Fibroblast of villous mesenchyme (primary cell): ENCODE data around the gene FTCDNL1. TPM values are rescaled to one million over a fixed set of nuclear protein-coding genes. Genes with fewer than 3 reads are reported as not detected.

Source experiments
- DNase-seq: peaks from one replicate; pipeline ENCODE4 v3.0.0-alpha.2; 2010; ENCODE audit warnings: low read depth
- H3K4me3 ChIP-seq: 2 replicates; pipeline ENCODE4 v1.5.1; 2011; ENCODE audit warnings: low read depth, mild to moderate bottlenecking, low read length
- CTCF ChIP-seq: IDR thresholded peaks from 2 replicates; pipeline ENCODE4 v1.5.1; 2012; ENCODE audit warnings: low read depth, mild to moderate bottlenecking, low read length; ENCODE audit not compliant: insufficient read depth
- total RNA-seq: library from RNA; depleted of rRNA; stranded (reverse); fragments of >200 nt; gene quantifications from 2 replicates; pipeline ENCODE4 v1.2.3, GENCODE V29; 2012

Gene FTCDNL1
- total RNA-seq, 1 donor: 0.43 TPM

- no peak for TF ChIP-seq CTCF
- H3K4me3 ChIP-seq: no peak overlapping the region
These were observed 38.5 kb downstream of the FTCDNL1 start for GRCh38 chr2:199812493-199812892.

DNA sequence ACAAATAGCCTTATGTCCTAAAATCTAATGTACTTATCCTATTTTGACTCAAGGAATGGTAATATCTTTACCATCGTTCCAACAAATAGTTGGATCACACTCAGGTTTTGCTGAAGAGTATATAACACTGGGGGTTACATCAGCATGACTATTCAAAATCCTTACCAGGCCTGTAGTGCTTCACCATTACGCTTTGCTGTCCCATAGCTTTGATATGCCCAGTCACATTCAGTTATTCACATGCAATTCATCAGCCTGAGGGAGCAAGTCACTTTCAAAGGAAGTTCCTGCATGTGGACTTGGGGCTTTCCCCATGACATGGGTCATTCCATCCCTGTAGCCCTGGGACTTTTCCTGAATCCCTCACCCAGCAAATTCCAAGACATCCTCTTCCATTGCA is 39.6 kb downstream of the FTCDNL1 start:
- DNase-seq: no peak
- no peak overlapping the region for H3K4me3 ChIP-seq
- no peak for TF ChIP-seq CTCF

More at GRCh38 chr2:199812493-199812892, 38.5 kb downstream of the FTCDNL1 start:
- no peak for DNase-seq

- H3K4me3 ChIP-seq: no peak overlapping the region
- DNase-seq: no peak
- TF ChIP-seq CTCF: no peak
These were observed 40.4 kb downstream of the FTCDNL1 start for GRCh38 chr2:199810422-199811171.

DNA sequence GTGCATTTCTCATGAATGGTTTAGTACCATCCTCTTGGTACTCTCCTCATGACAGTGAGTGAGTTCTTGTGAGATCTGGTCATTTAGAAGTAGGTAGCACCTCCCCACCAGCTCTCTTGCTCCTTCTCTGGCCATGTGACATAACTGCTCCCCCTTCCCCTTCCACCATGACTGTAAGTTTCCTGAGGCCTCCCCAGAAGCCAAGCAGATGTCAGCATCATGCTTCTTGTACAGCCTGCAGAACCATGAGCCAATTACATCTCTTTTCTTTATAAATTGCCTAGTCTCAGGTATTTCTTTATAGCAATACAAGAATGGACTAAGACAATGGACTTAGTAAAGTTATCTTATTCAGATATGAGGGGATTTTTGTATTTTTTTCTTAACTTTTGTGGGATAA is 43.0 kb downstream of the FTCDNL1 start:
- no peak for TF ChIP-seq CTCF
- DNase-seq: no peak
- H3K4me3 ChIP-seq: no peak overlapping the region

GRCh38 chr2:199806179-199806578 is 44.8 kb downstream of the FTCDNL1 start:
- TF ChIP-seq CTCF: no peak
- no peak overlapping the region for H3K4me3 ChIP-seq
- DNase-seq: peak; percentile 2

DNA sequence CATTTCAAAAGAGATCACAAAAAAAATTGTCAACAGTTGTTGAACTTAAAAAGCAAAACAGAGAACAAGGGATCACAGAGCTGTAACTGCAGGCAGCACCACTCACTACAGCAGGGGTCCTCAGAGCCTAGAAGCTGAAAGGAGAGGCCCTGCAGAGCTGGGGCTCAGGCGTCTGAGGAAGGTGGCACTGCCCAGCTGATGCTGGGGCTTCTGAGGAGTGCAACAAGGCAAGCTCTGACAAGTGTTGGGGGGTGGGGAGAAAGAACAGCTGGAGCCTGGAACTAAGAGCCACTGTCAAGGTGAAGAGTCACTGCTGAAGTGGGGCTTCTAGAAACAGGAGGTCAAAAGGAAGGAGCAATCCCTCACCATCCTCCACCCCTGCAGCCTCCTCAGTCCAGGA is 46.2 kb downstream of the FTCDNL1 start:
- H3K4me3 ChIP-seq: no peak overlapping the region
- no peak for DNase-seq
- TF ChIP-seq CTCF: no peak
